ENCODE results near the gene AEN.

- TF ChIP-seq POLR2A (IDR thresholded peaks at IDR 0.05) = no peak
- TF ChIP-seq POLR2AphosphoS5 (IDR thresholded peaks at IDR 0.05) = no peak
Observed at GRCh38 chr15:88658972-88659931, 38.1 kb downstream of the AEN start.

All from spleen (tissue), 3 donors.